ENCODE data around the gene SMARCB1. TPM values are rescaled to one million over a fixed set of nuclear protein-coding genes. Genes with fewer than 3 reads are reported as not detected.

The SMARCB1 gene
- total and polyA plus RNA-seq, 12 donors: 41.3 to 95.5 (median 76.8) TPM

DNA sequence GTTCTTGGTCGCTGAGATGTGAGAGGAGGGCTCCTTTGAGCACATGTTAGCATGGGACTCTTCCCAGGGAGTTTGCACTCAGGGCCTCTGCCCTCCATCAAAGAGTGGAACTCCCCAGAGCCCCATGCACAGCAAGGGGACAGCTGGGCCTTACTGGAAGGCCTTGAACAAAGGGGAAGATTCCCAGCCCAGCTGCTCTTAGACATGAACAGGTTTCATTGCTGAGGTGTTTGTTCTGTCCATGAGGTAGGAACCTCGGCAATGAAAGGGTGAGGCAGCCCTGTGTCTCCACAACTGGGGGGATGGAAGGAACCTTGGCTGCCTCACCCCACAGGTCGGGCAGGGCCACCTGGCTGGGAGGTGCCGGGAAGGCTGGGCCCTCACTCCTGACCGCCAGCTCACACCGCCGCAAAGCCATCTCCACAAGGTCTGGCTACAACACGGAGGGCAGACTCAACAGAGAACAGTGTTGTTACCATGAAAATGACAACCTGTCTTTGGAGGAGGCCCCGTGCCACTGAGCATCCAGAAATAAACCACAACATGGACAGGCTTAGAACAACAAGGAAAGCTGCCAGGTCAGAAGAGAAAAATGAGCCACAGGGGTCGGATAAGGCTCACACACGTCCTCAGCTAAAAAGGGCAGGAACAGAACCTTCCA, 48.8 kb downstream of the SMARCB1 start:
- Histone ChIP-seq H3K4me1 (replicated peaks in 1 of 2) (peaks cover 6 to 19% of the 10 kb centered on the region in 2 donors), H3K27me3 (no peaks in the 10 kb centered on the region), H3K27ac (peak overlapping the region in 1 of 5 donors; percentile 8), H3K4me3 (no peak overlapping the region), H3K9me3 (replicated peaks in 1 of 3) (no peaks in the 10 kb centered on the region), H3K36me3 (replicated peaks in 1 of 2) (peaks cover 0 to 32% of the 10 kb centered on the region in 2 donors)
- intact Hi-C loops (cut with DNase I): no loop called here
- TF ChIP-seq, protein P1, sequence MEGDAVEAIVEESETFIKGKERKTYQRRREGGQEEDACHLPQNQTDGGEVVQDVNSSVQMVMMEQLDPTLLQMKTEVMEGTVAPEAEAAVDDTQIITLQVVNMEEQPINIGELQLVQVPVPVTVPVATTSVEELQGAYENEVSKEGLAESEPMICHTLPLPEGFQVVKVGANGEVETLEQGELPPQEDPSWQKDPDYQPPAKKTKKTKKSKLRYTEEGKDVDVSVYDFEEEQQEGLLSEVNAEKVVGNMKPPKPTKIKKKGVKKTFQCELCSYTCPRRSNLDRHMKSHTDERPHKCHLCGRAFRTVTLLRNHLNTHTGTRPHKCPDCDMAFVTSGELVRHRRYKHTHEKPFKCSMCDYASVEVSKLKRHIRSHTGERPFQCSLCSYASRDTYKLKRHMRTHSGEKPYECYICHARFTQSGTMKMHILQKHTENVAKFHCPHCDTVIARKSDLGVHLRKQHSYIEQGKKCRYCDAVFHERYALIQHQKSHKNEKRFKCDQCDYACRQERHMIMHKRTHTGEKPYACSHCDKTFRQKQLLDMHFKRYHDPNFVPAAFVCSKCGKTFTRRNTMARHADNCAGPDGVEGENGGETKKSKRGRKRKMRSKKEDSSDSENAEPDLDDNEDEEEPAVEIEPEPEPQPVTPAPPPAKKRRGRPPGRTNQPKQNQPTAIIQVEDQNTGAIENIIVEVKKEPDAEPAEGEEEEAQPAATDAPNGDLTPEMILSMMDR (IDR thresholded peaks at IDR 0.05): no peak
- no peak for TF ChIP-seq POLR2A (IDR thresholded peaks at IDR 0.05)
- peak in 3 of 7 donors; percentile 13 to 20 (median 17) for DNase-seq
- 59 to 71% (median 67%) methylated on average over 4 to 11 of the region's 11 CpGs for WGBS, 4 donors

DNA sequence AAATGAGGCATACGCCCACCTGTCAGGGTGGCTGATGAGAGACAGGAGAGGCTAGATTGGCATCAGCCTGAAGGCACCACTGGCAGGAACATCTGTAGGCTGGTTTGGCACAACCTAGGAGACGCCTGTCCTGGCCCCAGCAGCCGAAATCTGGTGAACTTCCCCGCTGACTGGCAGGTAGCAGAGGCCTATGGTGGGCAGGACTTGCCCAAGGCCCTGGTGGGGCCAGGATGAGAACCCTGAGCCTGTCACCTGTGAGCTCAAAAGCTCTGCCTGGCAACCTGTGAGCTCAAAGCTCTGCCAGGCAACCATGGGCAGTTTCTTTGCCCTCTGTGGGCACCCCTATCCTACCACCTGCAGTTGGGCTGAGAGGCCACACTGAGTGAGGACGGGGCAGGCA, 49.5 kb downstream of the SMARCB1 start:
- Histone ChIP-seq H3K9me3 (replicated peaks in 1 of 3) (no peaks in the 10 kb centered on the region), H3K27ac (peak overlapping the region in 1 of 5 donors; percentile 3), H3K4me3 (no peak overlapping the region), H3K27me3 (no peaks in the 10 kb centered on the region), H3K36me3 (replicated peaks in 1 of 2) (peaks cover 0 to 32% of the 10 kb centered on the region in 2 donors), H3K4me1 (replicated peaks in 1 of 2) (peaks cover 6 to 19% of the 10 kb centered on the region in 2 donors)
- no peak for TF ChIP-seq POLR2A (IDR thresholded peaks at IDR 0.05)
- TF ChIP-seq, protein P1 (IDR thresholded peaks at IDR 0.05): no peak
- 75 to 100% (median 91%) methylated on average over 1 to 5 of the region's 5 CpGs; no CpG with 5 or more reads in 1 of the 4 donors for WGBS, 4 donors
- intact Hi-C loops (cut with DNase I): no loop called here
- peak in 2 of 7 donors; percentile 9 to 11 for DNase-seq

DNA sequence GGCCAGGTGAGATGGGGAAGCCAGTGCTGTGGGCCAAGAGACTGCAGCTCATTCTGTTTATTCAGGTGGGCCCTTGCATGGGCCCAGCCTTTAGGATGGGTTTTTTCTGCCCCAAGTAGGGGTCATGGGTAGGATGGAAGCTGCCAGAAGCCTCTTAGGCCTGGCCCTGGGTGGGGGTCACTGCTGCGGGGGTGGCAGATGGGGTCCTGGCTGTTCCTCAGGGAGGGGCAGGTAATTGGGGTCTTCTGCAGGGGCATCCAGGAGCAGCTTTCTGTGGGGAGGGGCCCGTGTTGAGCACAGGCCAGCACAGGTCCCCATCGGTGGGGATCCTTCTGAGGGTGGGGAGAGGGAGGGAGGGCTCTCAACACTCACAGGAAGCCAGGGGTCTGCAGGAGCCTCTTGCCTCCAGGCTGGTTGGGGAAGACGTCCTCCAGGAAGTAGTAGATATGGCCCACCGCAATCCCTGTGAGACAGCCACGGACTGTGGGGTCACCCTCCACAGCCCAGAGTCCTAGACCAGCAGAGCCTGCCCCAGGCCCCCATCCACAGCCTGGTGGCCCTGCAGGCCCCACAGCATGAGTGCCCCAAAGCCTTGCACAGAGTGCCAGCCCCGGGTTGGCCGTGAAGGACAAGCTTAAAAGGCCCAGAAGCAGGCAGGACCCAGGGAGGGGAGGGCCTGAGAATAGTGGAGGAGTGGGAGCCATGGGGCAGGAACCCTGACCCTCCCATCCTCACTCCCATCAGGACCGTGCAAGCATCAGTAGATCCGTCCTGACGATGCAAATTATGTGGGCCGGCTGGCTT, 50.1 kb downstream of the SMARCB1 start:
- TF ChIP-seq, protein P1 (IDR thresholded peaks at IDR 0.05): no peak
- no peak for TF ChIP-seq POLR2A (IDR thresholded peaks at IDR 0.05)
- intact Hi-C loops (cut with DNase I): no loop called here
- H3K4me3 ChIP-seq: no peak overlapping the region
- H3K27me3 ChIP-seq: no peaks in the 10 kb centered on the region
- H3K36me3 ChIP-seq (replicated peaks in 1 of 2): peaks cover 0 to 25% of the 10 kb centered on the region in 2 donors
- peaks cover 6 to 16% of the 10 kb centered on the region in 2 donors for H3K4me1 ChIP-seq (replicated peaks in 1 of 2)
- H3K9me3 ChIP-seq (replicated peaks in 1 of 3): no peaks in the 10 kb centered on the region
- H3K27ac ChIP-seq: peak overlapping the region in 1 of 5 donors; percentile 3
- DNase-seq: no peak
- 80 to 83% (median 81%) methylated on average over 6 to 12 of the region's 12 CpGs for WGBS, 4 donors

DNA sequence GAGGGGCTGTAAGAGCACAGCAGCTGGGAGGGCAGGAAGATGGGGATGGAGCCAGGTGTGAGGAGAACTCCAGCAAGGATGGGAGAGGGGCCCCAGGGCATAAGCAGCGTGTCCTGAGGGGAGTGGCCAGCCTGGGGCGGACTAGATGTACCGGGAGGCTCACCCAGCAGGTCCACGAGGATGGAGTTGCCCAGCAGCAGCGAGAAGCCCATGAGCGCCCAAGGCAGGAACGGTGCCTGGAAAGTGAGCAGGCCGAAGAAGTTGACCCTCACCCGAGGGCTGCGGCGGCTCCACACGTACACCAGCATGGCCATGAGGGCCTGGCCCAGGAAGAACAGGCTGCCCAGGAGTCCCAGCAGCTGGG, 50.7 kb downstream of the SMARCB1 start:
- TF ChIP-seq, protein P1 (IDR thresholded peaks at IDR 0.05): no peak
- TF ChIP-seq POLR2A (IDR thresholded peaks at IDR 0.05): no peak
- Histone ChIP-seq H3K27ac (no peak overlapping the region), H3K4me3 (no peak overlapping the region), H3K36me3 (replicated peaks in 1 of 2) (peaks cover 0 to 25% of the 10 kb centered on the region in 2 donors), H3K9me3 (replicated peaks in 1 of 3) (no peaks in the 10 kb centered on the region), H3K4me1 (replicated peaks in 1 of 2) (peaks cover 6 to 15% of the 10 kb centered on the region in 2 donors), H3K27me3 (no peaks in the 10 kb centered on the region)
- no peak for DNase-seq
- WGBS, 4 donors: 90 to 98% (median 93%) methylated on average over 8 to 12 of the region's 12 CpGs
- intact Hi-C loops (cut with DNase I): no loop called here
